ENCODE measurements around the gene THSD7B. TPM values are rescaled to one million over a fixed set of nuclear protein-coding genes. Genes with fewer than 3 reads are reported as not detected.

Gene THSD7B
- total and polyA plus RNA-seq, 2 experiments from 2014 or later, result 0.86 to 3.8 TPM

DNA sequence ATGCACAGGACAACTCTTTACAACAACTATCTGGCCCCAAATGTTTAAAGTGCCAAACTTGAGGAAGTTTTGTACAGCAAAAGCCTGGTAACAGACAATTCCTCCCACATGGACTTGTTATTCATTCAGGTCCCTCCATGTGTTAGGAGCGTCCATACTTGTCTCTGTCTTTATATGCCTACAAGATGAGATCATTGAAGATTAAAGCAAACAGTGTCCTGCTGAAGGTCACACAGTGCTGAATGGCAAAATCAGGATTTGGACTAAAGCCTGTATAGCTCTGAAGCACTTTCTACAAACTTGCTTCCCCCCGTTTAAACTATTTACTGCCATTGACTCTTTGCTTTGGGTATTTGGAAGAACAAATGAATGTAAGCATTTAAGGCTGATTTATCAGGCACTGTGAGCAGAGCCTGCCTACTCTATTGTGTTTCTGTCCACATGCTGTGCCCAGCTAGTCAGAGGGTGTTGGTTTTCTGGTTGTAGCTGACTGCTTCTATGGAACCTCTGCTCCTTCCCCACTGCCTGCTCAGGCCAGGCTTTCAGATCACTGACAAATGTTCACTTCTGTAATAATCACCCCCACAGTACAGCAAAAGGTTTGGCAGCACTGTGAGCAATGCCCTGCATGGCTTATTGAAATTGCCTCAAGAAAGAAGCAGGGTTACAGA, 274.3 kb downstream of the THSD7B start:
- Histone ChIP-seq H3K4me3 (no peak overlapping the region), H3K4me1 (ENCODE audit: insufficient read depth) (no peaks in the 10 kb centered on the region), H3F3A (replicated peaks; ENCODE audit: low read depth) (no peaks in the 10 kb centered on the region), H3K27ac (ENCODE audit: low read depth) (no peak overlapping the region), H3K4me2 (no peak overlapping the region), H3K27me3 (ENCODE audit: insufficient read depth) (no peaks in the 10 kb centered on the region), H4K20me1 (replicated peaks; ENCODE audit: insufficient read depth) (no peaks in the 10 kb centered on the region), H2AFZ (no peak overlapping the region), H3K9me2 (ENCODE audit: insufficient read depth) (no peaks in the 10 kb centered on the region), H3K36me3 (ENCODE audit: insufficient read depth) (no peaks in the 10 kb centered on the region), H3K79me2 (replicated peaks; ENCODE audit: insufficient read depth) (no peaks in the 10 kb centered on the region)
- Mint-ChIP-seq H3K36me3 (ENCODE audit: low read depth) (no peaks in the 10 kb centered on the region), H3K27me3 (ENCODE audit: insufficient read depth, low read depth, poor library complexity) (peaks cover 3% of the 10 kb centered on the region), H3K4me1 (no peaks in the 10 kb centered on the region), H3K27ac (no peak overlapping the region), H3K4me3 (no peak overlapping the region), H3K9me3 (0 out of 3 replicates have a peak, but pooled peaks cover 1% of the 10 kb centered on the region)
- no peak for ATAC-seq
- TF ChIP-seq EZH2phosphoT487 (IDR thresholded peaks at IDR 0.05; ENCODE audit: unreplicated experiment), result no peak
- no peak for TF ChIP-seq JUNB (IDR thresholded peaks at IDR 0.05; ENCODE audit: unreplicated experiment)
- TF ChIP-seq NANOG (IDR thresholded peaks at IDR 0.05; ENCODE audit: borderline replicate concordance), result no peak
- TF ChIP-seq, protein P1, sequence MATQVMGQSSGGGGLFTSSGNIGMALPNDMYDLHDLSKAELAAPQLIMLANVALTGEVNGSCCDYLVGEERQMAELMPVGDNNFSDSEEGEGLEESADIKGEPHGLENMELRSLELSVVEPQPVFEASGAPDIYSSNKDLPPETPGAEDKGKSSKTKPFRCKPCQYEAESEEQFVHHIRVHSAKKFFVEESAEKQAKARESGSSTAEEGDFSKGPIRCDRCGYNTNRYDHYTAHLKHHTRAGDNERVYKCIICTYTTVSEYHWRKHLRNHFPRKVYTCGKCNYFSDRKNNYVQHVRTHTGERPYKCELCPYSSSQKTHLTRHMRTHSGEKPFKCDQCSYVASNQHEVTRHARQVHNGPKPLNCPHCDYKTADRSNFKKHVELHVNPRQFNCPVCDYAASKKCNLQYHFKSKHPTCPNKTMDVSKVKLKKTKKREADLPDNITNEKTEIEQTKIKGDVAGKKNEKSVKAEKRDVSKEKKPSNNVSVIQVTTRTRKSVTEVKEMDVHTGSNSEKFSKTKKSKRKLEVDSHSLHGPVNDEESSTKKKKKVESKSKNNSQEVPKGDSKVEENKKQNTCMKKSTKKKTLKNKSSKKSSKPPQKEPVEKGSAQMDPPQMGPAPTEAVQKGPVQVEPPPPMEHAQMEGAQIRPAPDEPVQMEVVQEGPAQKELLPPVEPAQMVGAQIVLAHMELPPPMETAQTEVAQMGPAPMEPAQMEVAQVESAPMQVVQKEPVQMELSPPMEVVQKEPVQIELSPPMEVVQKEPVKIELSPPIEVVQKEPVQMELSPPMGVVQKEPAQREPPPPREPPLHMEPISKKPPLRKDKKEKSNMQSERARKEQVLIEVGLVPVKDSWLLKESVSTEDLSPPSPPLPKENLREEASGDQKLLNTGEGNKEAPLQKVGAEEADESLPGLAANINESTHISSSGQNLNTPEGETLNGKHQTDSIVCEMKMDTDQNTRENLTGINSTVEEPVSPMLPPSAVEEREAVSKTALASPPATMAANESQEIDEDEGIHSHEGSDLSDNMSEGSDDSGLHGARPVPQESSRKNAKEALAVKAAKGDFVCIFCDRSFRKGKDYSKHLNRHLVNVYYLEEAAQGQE (IDR thresholded peaks at IDR 0.05; ENCODE audit: unreplicated experiment), result no peak
- no peak for TF ChIP-seq ETS1 (IDR thresholded peaks at IDR 0.05)
- TF ChIP-seq EZH2 (IDR thresholded peaks at IDR 0.05; ENCODE audit: low read depth, unreplicated experiment), result no peak
- TF ChIP-seq STAT1 (IDR thresholded peaks at IDR 0.05; ENCODE audit: unreplicated experiment), result no peak
- TF ChIP-seq CTCF (conservative IDR thresholded peaks at IDR 0.05; ENCODE audit: low read depth in 2 of 2), result no peak
- TF ChIP-seq, protein P2, sequence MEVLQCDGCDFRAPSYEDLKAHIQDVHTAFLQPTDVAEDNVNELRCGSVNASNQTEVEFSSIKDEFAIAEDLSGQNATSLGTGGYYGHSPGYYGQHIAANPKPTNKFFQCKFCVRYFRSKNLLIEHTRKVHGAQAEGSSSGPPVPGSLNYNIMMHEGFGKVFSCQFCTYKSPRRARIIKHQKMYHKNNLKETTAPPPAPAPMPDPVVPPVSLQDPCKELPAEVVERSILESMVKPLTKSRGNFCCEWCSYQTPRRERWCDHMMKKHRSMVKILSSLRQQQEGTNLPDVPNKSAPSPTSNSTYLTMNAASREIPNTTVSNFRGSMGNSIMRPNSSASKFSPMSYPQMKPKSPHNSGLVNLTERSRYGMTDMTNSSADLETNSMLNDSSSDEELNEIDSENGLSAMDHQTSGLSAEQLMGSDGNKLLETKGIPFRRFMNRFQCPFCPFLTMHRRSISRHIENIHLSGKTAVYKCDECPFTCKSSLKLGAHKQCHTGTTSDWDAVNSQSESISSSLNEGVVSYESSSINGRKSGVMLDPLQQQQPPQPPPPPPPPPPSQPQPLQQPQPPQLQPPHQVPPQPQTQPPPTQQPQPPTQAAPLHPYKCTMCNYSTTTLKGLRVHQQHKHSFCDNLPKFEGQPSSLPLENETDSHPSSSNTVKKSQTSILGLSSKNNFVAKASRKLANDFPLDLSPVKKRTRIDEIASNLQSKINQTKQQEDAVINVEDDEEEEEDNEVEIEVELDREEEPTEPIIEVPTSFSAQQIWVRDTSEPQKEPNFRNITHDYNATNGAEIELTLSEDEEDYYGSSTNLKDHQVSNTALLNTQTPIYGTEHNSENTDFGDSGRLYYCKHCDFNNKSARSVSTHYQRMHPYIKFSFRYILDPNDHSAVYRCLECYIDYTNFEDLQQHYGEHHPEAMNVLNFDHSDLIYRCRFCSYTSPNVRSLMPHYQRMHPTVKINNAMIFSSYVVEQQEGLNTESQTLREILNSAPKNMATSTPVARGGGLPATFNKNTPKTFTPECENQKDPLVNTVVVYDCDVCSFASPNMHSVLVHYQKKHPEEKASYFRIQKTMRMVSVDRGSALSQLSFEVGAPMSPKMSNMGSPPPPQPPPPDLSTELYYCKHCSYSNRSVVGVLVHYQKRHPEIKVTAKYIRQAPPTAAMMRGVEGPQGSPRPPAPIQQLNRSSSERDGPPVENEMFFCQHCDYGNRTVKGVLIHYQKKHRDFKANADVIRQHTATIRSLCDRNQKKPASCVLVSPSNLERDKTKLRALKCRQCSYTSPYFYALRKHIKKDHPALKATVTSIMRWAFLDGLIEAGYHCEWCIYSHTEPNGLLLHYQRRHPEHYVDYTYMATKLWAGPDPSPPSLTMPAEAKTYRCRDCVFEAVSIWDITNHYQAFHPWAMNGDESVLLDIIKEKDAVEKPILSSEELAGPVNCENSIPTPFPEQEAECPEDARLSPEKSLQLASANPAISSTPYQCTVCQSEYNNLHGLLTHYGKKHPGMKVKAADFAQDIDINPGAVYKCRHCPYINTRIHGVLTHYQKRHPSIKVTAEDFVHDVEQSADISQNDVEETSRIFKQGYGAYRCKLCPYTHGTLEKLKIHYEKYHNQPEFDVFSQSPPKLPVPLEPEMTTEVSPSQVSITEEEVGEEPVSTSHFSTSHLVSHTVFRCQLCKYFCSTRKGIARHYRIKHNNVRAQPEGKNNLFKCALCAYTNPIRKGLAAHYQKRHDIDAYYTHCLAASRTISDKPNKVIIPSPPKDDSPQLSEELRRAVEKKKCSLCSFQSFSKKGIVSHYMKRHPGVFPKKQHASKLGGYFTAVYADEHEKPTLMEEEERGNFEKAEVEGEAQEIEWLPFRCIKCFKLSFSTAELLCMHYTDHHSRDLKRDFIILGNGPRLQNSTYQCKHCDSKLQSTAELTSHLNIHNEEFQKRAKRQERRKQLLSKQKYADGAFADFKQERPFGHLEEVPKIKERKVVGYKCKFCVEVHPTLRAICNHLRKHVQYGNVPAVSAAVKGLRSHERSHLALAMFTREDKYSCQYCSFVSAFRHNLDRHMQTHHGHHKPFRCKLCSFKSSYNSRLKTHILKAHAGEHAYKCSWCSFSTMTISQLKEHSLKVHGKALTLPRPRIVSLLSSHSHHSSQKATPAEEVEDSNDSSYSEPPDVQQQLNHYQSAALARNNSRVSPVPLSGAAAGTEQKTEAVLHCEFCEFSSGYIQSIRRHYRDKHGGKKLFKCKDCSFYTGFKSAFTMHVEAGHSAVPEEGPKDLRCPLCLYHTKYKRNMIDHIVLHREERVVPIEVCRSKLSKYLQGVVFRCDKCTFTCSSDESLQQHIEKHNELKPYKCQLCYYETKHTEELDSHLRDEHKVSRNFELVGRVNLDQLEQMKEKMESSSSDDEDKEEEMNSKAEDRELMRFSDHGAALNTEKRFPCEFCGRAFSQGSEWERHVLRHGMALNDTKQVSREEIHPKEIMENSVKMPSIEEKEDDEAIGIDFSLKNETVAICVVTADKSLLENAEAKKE (CRISPR knock-in tag; IDR thresholded peaks at IDR 0.05), result no peak
- TF ChIP-seq ZNF114 (CRISPR knock-in tag; IDR thresholded peaks at IDR 0.05), result no peak
- TF ChIP-seq POLR2AphosphoS5 (IDR thresholded peaks at IDR 0.05; ENCODE audit: low read depth), result no peak
- no peak for TF ChIP-seq ZNF331 (CRISPR knock-in tag; IDR thresholded peaks at IDR 0.05; ENCODE audit: low read depth)
- TF ChIP-seq CREB1 (CRISPR knock-in tag; IDR thresholded peaks at IDR 0.05; ENCODE audit: low read depth), result no peak
- no peak for DNase-seq (ENCODE audit: low spot score)
